GM18867 (cell line): ENCODE results near the gene SLC35B1.
"Not testable (repeated sequence)": the region's sequence is repeated elsewhere in the genome, so short reads cannot be mapped to it uniquely, and the experiment has no call there.

Experiments
- ATAC-seq: cut with Tn5 transposase; IDR thresholded peaks from one replicate; pipeline ENCODE4 v1.9.1; 2021; ENCODE audit warnings: mild to moderate bottlenecking, moderate library complexity; ENCODE audit not compliant: unreplicated experiment

SLC35B1 gene

DNA sequence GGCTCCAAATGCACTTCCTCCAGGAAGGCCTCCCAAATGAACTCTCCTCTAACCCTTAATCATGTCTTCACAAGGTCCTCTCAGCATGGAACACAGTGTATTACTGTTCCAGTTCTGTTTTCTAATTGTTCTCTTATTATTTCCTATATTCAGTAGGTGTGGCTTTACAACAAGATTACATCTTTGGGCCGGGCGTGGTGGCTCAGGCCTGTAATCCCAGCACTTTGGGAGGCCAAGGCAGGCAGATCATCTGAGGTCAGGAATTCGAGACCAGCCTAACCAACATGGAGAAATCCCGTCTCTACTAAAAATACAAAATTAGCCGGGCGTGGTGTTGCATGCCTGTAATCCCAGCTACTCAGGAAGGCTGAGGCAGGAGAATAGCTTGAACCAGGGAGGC is 34.1 kb downstream of the SLC35B1 start:
- ATAC-seq = not testable (repeated sequence)

- ATAC-seq = no peak
Measured at GRCh38 chr17:49670641-49671040, 37.1 kb downstream of the SLC35B1 start.

DNA sequence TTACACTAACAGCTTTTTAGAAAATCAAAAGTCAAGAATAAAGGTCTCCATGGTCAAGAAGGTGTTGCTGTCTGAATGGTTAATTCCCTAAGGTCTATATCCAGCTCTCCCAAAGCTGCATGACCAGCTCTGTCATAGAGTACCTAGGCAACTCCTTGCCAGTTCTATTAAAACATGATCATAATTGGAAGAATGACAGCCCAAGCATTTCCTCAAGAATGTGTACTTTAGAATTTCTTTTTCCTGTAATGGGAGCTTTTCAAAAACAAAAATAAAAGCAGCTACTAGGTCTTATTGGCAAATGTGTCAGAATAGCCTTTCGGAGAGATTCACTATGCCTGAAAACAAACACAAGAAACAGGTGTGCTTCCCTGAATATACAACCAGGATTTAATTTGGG is 37.8 kb downstream of the SLC35B1 start:
- ATAC-seq = no peak

GRCh38 chr17:49667854-49668253 is 39.9 kb downstream of the SLC35B1 start:
- ATAC-seq = no peak

GRCh38 chr17:49664706-49665211 is 43.0 kb downstream of the SLC35B1 start:
- no peak for ATAC-seq

DNA sequence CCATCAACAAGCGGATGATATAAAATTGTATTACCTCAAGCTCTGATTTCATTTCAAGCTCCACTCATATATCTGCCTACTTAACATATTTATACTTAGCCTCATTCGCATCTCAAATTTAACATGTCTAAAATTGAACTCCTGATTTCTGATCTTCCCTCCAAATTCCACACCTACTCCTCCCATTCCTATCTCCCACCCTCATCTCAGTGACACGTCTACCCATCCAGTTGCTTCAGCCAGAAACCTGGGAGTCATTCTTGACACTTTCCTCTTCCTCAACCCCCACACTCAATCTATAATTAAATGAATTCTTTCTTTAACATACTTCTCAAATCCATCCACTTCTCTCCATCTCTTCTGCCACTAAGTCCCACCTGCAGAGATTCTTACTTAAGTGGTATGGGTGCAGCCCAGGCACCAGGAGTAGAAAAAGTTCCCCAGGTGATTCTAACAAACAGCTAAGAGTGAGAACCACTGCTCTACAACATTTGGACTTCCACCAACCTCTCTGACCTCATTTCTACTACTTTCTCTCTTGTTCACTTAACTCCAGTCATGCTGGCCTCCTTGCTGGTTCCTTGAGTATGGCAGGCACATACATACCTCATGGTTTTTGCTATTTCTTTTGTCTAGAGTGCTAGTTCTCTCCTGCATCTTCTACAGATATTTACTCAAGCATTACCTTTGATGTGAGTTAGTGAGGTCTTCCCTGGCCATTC is 47.9 kb downstream of the SLC35B1 start:
- no peak for ATAC-seq

DNA sequence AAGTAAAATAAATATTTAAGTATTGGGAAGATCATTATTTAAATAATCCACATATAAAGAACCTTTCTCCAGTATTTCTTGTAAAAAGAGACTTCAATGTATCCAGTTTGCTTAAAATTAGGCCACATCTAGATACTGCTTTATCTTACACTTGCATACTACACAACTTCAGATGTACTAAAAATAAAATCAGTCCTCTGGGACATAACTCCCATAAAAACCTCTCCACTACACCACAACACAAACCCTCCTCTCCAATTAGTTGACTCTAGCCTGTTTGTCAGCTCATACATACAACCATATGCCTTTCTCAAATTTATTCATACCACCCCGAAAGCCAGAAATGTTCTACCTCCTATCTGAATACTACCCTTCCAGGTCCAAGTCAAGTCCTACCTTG is 51.5 kb downstream of the SLC35B1 start:
- ATAC-seq = no peak
